Astrocyte (in vitro differentiated cells and primary cell): ENCODE data around the gene PTGER4.
"Not testable (repeated sequence)": the region's sequence is repeated elsewhere in the genome, so short reads cannot be mapped to it uniquely, and the experiment has no call there.

ENCODE experiments used
- EZH2 ChIP-seq: IDR thresholded peaks from 2 replicates; pipeline ENCODE4 v1.6.1; 2012; ENCODE audit warnings: mild to moderate bottlenecking, low read length, inconsistent platforms; ENCODE audit not compliant: insufficient read depth
- TF ChIP-seq, protein P1 (sequence below): IDR thresholded peaks from 2 replicates; pipeline ENCODE4 v1.5.1; 2011; ENCODE audit warnings: low read depth, mild to moderate bottlenecking, inconsistent platforms, low read length, moderate library complexity; ENCODE audit not compliant: insufficient read depth

DNA sequence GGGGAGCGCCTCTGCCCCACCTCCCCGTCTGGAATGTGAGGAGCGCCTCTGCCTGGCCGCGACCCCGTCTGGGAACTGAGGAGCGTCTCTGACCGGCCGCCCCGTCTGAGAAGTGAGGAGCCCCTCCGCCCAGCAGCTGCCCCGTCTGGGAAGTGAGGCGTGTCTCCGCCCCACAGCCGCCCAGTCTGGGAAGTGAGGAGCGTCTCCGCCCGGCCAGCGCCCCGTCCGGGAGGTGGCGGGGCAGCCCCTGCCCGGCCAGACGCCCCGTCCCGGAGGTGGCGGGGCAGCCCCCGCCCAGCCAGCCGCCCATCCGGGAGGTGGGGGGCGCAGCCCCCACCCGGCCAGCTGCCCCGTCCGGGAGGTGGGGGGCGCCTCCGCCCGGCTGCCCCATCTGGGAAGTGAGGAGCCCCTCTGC, 42.8 kb downstream of the PTGER4 start:
- TF ChIP-seq, protein P1, sequence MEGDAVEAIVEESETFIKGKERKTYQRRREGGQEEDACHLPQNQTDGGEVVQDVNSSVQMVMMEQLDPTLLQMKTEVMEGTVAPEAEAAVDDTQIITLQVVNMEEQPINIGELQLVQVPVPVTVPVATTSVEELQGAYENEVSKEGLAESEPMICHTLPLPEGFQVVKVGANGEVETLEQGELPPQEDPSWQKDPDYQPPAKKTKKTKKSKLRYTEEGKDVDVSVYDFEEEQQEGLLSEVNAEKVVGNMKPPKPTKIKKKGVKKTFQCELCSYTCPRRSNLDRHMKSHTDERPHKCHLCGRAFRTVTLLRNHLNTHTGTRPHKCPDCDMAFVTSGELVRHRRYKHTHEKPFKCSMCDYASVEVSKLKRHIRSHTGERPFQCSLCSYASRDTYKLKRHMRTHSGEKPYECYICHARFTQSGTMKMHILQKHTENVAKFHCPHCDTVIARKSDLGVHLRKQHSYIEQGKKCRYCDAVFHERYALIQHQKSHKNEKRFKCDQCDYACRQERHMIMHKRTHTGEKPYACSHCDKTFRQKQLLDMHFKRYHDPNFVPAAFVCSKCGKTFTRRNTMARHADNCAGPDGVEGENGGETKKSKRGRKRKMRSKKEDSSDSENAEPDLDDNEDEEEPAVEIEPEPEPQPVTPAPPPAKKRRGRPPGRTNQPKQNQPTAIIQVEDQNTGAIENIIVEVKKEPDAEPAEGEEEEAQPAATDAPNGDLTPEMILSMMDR, result not testable (repeated sequence)
- not testable (repeated sequence) for TF ChIP-seq EZH2
